Measurements from ENCODE around the gene VIPR2.
"Not testable (repeated sequence)": the region's sequence is repeated elsewhere in the genome, so short reads cannot be mapped to it uniquely, and the experiment has no call there.

Gene VIPR2, protein sequence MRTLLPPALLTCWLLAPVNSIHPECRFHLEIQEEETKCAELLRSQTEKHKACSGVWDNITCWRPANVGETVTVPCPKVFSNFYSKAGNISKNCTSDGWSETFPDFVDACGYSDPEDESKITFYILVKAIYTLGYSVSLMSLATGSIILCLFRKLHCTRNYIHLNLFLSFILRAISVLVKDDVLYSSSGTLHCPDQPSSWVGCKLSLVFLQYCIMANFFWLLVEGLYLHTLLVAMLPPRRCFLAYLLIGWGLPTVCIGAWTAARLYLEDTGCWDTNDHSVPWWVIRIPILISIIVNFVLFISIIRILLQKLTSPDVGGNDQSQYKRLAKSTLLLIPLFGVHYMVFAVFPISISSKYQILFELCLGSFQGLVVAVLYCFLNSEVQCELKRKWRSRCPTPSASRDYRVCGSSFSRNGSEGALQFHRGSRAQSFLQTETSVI

GRCh38 chr7:159144758-159145489 is at the start of gene VIPR2:
Gene VIPR2, minus strand, starts transcription at chr7:159144867. Its CDS starts 96 bp downstream, at chr7:159144771.
- peak; percentile 9 to 25 for DNase-seq

DNA sequence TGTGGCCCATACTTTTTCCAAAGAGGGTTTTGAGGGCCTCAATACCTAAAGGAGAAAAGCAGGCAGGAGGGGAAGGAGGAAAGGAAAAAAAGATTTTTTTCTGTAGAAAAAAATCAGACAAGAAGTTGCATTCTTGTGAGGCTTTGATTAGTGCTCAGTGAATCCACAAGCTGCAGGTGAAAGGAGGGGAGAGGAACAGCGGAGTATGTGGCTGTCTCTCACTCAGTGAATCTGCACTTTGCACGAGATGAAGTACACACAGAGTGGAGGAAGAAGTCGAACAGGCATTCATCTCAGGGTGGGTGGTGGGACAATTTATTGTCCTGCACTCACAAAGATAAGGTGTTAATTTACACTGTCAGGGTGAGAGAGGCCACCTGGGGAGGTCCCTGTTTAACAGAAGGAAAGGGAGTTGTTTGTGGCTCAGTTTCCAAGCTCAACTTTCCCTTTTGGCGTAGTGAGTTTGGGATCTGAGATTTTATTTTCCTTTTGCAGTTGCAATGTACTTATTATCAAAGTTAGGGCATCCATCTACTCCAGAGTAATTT is 49.0 kb upstream of the VIPR2 start:
- no peak for DNase-seq

- no peak for DNase-seq
These were observed 48.2 kb upstream of the VIPR2 start for GRCh38 chr7:159192725-159193453.

GRCh38 chr7:159192013-159192412 is 47.3 kb upstream of the VIPR2 start:
- no peak for DNase-seq

- no peak for DNase-seq
These were observed 46.6 kb upstream of the VIPR2 start for GRCh38 chr7:159191236-159191635.

DNA sequence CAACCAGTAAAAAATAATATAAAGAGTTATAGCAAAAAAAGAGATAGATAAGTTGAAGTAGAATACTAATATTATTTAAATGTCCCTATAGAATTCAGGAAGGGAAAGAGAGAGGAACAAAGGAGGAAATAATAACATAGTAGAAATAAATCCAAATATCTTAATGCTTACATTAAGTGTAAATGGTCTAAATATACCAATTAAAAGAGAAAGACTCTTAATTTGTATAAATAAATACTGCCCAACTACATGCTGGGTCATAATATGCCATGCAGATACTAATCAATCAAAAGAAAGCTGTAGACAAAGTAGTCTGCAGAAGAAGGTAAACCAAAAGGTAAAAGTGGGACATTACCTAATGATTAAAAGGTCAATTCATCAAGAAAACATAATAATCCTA is 43.3 kb upstream of the VIPR2 start:
- DNase-seq: no peak

DNA sequence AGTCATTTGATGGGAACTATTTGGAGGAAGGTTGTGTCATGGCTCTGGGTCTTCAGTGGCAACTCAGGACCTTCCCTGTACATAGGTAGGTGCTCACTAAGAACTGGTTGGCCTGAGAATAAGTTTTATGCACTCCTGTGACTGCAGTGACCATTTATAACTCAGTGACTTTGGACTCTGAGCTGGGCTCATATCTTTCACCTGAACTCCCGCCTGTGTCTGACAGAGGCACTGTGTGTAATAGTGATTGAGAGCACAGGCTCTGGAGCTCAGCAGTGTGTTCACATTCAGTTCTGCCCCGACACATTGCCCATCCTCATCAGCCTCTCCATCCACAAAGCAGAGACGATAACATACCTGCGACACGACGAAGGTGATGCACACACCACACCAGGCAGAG is 34.6 kb upstream of the VIPR2 start:
- no peak for DNase-seq

DNA sequence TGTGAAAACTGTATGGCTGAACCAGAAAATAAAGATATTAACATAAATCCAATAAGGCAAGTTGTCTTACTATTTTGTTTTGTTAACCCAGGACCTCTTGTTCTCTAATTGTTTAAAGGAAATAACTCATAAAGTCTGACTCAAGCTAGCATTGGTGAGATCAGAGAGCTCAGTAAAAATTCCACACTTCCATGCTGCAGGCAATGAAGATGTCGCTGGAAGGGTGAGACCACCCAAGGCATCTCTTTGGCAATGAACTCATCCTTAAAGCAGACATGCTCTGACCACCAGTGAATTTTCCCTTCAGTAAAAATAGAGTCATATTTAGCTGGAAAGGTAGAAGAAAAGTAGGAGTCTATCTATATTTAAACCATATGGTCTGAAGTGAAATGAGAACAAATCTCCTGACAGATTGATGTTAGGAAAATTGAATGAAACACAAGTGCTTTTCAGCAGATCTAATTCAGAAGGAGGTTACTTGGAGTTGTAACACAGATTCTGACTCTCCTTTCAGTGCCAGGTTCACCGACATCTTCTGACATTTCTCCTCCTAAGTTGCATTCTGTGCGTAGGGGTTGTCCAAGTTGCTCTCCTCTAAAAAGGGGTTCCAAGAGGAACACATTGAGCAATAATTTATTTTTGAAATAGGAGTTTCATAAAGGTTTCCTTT is 32.8 kb upstream of the VIPR2 start:
- DNase-seq: no peak

DNA sequence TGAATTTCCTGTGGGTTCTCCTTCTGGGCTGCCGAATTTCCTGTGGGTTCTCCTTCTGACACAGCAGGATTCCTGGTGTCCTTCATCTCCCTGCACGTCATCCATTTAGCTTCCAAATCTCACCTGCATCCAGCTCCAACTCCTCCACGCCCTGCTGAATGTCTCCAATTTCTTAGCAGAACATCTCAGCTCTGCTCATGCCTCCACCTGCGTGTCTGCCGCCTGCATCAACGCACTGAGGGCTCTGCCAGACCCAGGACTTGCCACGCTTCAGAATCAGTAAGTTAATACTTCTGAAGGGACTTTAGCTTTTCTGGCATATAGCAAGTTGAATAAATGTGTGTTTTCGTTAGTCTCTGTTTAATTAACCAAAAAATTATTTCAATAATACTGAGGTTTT is 31.1 kb upstream of the VIPR2 start:
- peak in 1 of 2 donors; percentile 20 for DNase-seq

DNA sequence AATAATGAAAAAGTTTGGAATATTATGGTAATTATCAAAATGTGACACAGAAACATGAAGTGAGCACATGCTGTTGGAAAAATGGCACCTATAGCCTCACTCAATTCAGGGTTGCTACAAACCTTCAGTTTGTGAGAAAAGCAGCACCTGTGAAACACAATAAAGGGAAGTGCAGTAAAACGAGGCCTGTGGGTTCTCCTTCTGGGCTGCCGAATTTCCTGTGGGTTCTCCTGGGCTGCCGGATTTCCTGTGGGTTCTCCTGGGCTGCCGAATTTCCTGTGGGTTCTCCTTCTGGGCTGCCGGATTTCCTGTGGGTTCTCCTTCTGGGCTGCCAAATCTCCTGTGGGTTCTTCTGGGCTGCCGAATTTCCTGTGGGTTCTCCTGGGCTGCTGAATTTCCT is 30.4 kb upstream of the VIPR2 start:
- peak; percentile 24 to 33 for DNase-seq

DNA sequence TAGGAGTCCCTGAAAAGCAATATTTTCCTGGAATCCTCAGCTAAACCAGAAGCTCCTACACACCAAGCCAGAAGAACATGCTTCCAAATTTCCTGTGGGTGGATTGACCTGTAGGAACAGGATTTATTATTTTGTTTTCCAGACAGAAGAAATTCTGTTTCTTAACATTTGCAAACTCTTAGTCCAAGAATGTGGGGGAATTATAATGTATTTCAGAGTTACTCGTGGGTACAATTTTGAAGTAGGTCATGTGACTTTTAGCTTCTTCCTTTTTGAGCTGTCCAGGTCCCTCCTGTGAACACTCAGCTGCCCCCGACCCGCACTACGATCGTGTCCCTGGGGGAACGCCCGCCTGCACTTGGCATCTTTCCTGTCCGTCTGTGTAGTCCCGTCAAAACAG is 27.7 kb upstream of the VIPR2 start:
- DNase-seq: no peak

GRCh38 chr7:159169391-159169790 is 24.7 kb upstream of the VIPR2 start:
- DNase-seq: no peak

DNA sequence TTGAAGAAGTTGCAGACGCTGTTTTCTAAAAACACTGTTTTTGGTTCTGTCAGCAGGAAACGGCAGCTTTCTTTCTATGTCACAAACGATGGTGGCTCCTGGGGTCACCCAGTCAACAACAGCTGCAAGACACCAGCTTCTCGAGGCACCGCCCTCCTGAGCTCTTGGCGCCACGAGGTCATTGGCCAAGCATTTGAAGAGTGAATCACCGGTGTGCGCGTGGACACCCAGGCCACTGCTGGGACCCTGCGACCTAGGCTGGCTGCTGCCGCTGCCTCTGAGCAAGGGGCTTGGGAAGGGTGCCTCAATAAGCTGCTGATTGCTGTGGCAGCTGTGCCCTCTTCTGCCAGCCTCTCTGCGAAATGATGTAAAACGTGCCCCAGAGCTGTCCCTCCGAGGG is 22.5 kb upstream of the VIPR2 start:
- no peak for DNase-seq

- no peak for DNase-seq
These were observed 21.9 kb upstream of the VIPR2 start for GRCh38 chr7:159166530-159166929.

- DNase-seq: no peak
These were observed 20.7 kb upstream of the VIPR2 start for GRCh38 chr7:159165352-159165751.

DNA sequence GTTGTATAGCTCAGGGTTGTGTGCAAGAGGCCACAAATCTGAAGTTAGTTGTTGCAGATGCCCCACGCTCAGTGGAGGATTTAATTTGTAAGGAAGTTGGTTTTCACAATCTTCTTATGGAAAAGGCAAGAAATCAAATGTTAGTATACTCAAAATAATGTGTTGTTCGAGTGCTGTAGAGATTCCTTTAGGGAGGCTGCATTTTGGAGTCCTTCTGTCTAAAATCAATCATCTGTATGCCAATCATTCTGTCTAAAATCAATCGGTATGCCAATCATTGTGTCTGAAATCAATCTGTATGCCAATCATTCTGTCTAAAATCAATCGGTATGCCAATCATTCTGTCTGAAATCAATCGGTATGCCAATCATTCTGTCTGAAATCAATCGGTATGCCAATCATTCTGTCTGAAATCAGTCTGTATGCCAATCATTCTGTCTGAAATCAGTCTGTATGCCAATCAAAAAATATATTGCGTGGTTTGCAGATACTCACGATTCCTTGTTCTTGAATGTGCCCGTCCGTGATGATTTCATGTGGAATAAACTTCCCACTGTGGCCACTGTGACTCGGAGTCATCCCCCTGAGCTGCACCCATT is 19.1 kb upstream of the VIPR2 start:
- DNase-seq: not testable (repeated sequence)

- not testable (repeated sequence) for DNase-seq
These were observed 17.5 kb upstream of the VIPR2 start for GRCh38 chr7:159162050-159162626.

DNA sequence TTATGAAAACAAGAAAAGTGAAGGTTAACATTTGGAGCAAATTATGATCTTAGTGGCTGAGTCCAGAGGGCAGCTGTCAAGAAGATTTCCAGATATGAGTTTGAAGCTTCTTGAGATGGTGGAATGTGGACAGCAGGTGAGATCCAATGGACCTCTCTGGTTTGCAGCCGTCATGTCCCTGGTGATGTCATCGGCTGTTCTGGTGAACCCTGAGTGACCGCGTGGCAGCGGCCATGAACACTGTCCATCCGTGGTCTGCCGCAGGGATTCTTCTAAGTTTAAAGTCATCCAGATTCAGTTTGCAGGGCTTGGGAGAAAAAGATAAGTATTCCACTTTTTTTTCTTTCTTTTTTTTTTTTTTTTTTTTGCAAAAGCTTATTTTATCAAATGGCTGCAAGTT is 15.8 kb upstream of the VIPR2 start:
- no peak for DNase-seq

DNA sequence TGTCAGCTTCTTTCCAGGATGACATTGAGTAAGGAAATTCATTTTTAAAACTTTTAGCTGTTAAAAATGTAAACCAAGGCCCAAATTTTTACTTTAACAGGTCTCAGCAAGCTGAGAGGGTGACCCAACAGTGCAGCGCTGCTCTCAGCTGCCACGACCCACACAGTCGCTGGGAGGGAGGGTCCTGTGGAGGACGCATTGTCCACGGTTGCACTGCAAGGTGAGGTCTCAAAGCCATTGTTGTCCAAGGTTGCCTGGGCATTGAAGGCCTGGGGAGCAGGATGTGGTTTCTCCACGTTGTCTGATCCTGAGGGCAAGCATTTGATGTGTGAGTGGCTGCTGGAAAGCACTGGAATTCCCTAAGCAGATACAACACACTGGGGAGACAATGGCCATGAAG is 15.1 kb upstream of the VIPR2 start:
- DNase-seq: no peak

GRCh38 chr7:159158888-159159405 is 14.3 kb upstream of the VIPR2 start:
- DNase-seq: no peak

DNA sequence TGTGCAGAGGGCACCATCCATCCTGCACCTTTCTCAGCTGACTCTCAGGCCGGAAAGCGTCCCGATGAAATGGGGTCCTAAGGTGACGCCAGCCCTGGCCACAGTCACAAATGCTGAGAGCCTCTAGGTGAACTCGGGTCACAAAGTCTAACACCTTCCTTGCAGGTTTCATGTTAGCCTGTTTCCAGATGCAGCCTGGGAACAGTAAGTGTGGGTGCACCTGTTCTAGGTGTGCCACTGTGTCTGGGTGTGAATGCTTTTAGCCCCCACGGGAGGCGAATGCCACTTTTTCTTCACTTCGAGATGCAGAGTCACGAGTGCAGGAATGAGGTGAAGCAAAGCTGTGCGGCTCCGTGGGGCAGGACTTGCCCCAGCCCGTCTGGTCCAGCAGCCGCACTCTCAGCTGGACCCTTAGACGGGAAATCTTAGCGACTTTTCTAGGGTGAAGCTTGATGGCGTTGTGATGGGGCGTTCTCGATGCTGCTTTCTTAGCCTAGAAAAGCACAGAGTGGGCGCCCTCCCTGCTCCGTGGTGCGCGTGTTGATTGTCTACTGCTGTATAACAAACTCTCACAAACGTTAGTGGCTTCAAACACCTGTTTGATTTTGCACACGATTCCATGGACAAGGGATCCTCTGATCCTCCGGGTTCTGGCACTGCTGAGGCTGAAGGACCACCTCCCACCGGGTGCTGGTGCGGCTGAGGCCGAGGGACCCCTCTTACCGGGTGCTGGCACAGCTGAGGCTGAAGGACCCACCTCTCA is 13.6 kb upstream of the VIPR2 start:
- DNase-seq: no peak

Data from CD4-positive, alpha-beta T cell treated with Interleukin-1 beta for 1 hour (primary cell).